Suprapubic skin (tissue), 4 donors: ENCODE data around the gene THRAP3.

ENCODE experiments used
- CTCF ChIP-seq, 2 donors: fragments of 200-600 bp in 1 of 2; fragments of 450-650 bp in 1 of 2; sonication (generic) in 1 of 2; IDR thresholded peaks; one replicate each; pipeline ENCODE4 v1.5.1; 2016 to 2019; ENCODE audit warnings: antibody characterized with exemption in 2 of 2, mild to moderate bottlenecking in 1 of 2, moderate library complexity in 1 of 2
- POLR2A ChIP-seq, 2 donors: fragments of 450-650 bp; IDR thresholded peaks; one replicate each; pipeline ENCODE4 v1.6.1; 2017; ENCODE audit warnings: antibody characterized with exemption in 2 of 2, mild to moderate bottlenecking in 2 of 2, moderate library complexity in 2 of 2
- POLR2AphosphoS5 ChIP-seq, 3 donors: sonication (generic); formaldehyde crosslinking; IDR thresholded peaks; one replicate each; pipeline ENCODE4 v1.6.1; 2017; ENCODE audit warnings: antibody characterized with exemption in 3 of 3

GRCh38 chr1:36273024-36273423 lies 48.8 kb downstream of the THRAP3 start:
- TF ChIP-seq POLR2A (IDR thresholded peaks at IDR 0.05): no peak
- TF ChIP-seq POLR2AphosphoS5 (IDR thresholded peaks at IDR 0.05): no peak
- TF ChIP-seq CTCF (IDR thresholded peaks at IDR 0.05): no peak
